Neuron (in vitro differentiated cells): ENCODE data around the gene UBE2G2.

Source experiments
- H2AFZ ChIP-seq: one replicate; pipeline ENCODE4 v1.6.1; 2013; ENCODE audit warnings: low read depth, mild to moderate bottlenecking, inconsistent platforms, low read length, moderate library complexity
- H3K27me3 ChIP-seq: one replicate; pipeline ENCODE4 v1.6.1; 2013; ENCODE audit warnings: low read length; ENCODE audit not compliant: insufficient read depth
- H3K36me3 ChIP-seq: one replicate; pipeline ENCODE4 v1.6.1; 2013; ENCODE audit warnings: low read length; ENCODE audit not compliant: insufficient read depth
- H3K4me1 ChIP-seq: one replicate; pipeline ENCODE4 v1.6.1; 2013; ENCODE audit warnings: low read length; ENCODE audit not compliant: insufficient read depth
- H3K4me3 ChIP-seq: 2 replicates; pipeline ENCODE4 v1.5.1; 2013; ENCODE audit warnings: mild to moderate bottlenecking, low read length, moderate library complexity
- H3K9me3 ChIP-seq: one replicate; pipeline ENCODE4 v1.6.1; 2013; ENCODE audit warnings: low read length

The UBE2G2 gene

DNA sequence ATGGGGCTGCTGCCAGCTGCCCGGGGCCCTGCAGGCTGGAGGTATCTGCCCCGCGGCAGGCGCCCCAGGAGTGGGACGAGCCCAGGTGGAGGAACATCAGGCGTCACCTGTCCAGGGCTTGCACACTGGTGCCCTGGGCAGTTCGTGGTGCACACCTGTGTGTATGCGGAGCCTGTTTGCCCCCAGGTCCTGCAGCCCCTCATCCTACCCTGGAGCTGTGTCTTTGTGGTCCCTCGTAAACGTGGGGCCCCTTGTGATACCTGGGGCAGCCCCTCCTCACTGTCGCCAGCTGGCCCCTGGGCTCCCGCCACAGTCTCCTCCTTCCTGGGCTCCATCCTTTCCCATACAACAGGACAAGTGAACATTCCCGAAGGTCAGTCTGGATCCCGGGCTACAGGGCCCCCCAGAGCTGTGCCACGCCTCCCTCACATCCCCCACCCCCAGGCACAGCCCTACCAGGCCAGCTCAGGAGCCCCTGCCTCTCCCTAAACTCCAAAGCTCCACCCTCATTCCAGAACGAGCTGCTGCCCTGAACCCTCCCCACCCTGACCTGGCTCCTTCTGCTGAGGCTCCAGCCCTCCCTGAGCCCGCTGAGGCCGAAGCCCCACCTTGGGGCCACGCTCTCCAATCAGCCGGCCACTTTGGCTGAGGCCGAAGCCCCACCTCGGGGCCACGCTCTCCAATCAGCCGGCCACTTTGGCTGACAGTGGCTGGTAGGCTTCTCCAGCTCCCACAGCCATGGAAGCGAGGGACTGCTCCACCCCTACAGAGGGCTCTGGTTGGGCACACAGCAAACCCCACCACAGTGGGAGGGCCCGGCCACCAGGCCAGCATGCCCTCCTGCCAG is 42.6 kb downstream of the UBE2G2 start:
- peaks cover 2% of the 10 kb centered on the region for H3K9me3 ChIP-seq
- H3K4me1 ChIP-seq = no peaks in the 10 kb centered on the region
- H2AFZ ChIP-seq = no peak overlapping the region
- H3K36me3 ChIP-seq = no peaks in the 10 kb centered on the region
- H3K4me3 ChIP-seq = no peak overlapping the region
- H3K27me3 ChIP-seq = no peaks in the 10 kb centered on the region

GRCh38 chr21:44758141-44758561 is 43.5 kb downstream of the UBE2G2 start:
- Histone ChIP-seq H2AFZ (no peak overlapping the region), H3K4me3 (no peak overlapping the region), H3K27me3 (no peaks in the 10 kb centered on the region)

GRCh38 chr21:44757731-44758130 is 43.9 kb downstream of the UBE2G2 start:
- H2AFZ ChIP-seq = no peak overlapping the region
- no peak overlapping the region for H3K4me3 ChIP-seq
- H3K9me3 ChIP-seq = peaks cover 2% of the 10 kb centered on the region
- no peaks in the 10 kb centered on the region for H3K4me1 ChIP-seq
- no peaks in the 10 kb centered on the region for H3K36me3 ChIP-seq
- no peaks in the 10 kb centered on the region for H3K27me3 ChIP-seq

More at GRCh38 chr21:44758141-44758561, 43.5 kb downstream of the UBE2G2 start:
- Histone ChIP-seq H3K36me3 (no peaks in the 10 kb centered on the region), H3K4me1 (no peaks in the 10 kb centered on the region), H3K9me3 (peaks cover 2% of the 10 kb centered on the region)

DNA sequence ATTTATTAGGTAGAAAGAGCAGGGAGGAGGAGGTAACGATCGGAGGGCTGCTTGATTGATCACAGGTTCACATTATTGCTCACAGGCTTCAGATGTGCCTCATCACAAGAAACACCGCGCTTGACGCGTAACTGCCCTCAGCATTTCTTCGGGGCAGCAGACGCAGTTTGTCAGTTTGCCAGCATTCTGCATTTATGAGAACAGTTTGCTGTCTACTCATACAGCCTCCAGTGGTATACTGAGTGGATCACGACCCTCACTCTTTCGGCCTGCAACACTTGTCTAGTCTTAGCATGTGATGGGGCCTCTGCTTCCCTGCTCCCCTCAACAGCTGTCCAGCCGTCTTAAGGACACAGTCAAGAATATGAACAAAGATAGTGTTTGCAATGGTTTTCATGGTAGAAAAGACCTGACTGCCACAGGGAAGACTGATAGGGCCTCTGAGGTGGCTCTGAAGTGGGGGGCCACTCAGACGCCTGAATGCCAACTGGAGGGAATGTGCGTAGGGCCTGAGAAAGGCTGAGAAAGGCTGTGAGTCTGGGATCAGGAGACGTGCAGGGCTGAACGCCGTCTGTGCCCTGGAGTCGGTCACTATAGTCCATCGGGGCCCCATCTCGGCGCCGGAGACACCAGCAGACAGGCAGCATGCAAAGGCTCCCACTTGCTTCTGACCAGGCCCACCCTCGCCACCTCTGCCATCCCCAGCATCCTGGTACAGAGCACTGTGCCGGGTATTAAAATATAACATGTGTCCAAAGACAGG is 45.0 kb downstream of the UBE2G2 start:
- Histone ChIP-seq H3K4me1 (no peaks in the 10 kb centered on the region), H3K36me3 (no peaks in the 10 kb centered on the region), H2AFZ (no peak overlapping the region), H3K27me3 (no peaks in the 10 kb centered on the region), H3K9me3 (peaks cover 2% of the 10 kb centered on the region), H3K4me3 (no peak overlapping the region)

DNA sequence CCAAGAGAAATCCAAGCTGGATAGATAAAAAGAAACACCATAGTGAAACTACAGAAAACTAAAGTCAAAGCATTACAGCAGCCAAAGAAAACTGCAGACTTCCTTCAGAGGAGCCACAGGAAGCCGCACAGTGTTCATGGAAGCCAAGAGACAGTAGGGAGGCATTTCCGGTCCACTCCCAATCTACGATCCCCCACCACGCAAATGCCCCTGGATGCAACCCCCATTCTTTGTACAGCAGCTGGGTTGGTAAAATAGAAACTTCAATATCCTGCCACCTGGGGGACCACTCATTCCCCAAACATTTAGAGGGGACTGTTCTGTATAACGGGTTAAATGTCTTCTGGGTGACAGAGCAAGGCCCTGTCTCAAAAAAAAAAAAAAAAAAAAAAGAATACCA is 46.4 kb downstream of the UBE2G2 start:
- H3K9me3 ChIP-seq = peaks cover 2% of the 10 kb centered on the region
- no peak overlapping the region for H3K4me3 ChIP-seq
- no peaks in the 10 kb centered on the region for H3K27me3 ChIP-seq
- H2AFZ ChIP-seq = no peak overlapping the region
- no peaks in the 10 kb centered on the region for H3K36me3 ChIP-seq
- H3K4me1 ChIP-seq = no peaks in the 10 kb centered on the region

GRCh38 chr21:44753357-44753756 is 48.3 kb downstream of the UBE2G2 start:
- peaks cover 6% of the 10 kb centered on the region for H3K4me1 ChIP-seq
- no peaks in the 10 kb centered on the region for H3K27me3 ChIP-seq
- H2AFZ ChIP-seq = no peak overlapping the region
- no peak overlapping the region for H3K4me3 ChIP-seq
- peaks cover 2% of the 10 kb centered on the region for H3K9me3 ChIP-seq
- H3K36me3 ChIP-seq = no peaks in the 10 kb centered on the region

- H3K36me3 ChIP-seq = no peaks in the 10 kb centered on the region
- H2AFZ ChIP-seq = no peak overlapping the region
- no peak overlapping the region for H3K4me3 ChIP-seq
- peaks cover 2% of the 10 kb centered on the region for H3K9me3 ChIP-seq
- no peaks in the 10 kb centered on the region for H3K27me3 ChIP-seq
- H3K4me1 ChIP-seq = peaks cover 6% of the 10 kb centered on the region
Observed at GRCh38 chr21:44752671-44753235, 48.9 kb downstream of the UBE2G2 start.

DNA sequence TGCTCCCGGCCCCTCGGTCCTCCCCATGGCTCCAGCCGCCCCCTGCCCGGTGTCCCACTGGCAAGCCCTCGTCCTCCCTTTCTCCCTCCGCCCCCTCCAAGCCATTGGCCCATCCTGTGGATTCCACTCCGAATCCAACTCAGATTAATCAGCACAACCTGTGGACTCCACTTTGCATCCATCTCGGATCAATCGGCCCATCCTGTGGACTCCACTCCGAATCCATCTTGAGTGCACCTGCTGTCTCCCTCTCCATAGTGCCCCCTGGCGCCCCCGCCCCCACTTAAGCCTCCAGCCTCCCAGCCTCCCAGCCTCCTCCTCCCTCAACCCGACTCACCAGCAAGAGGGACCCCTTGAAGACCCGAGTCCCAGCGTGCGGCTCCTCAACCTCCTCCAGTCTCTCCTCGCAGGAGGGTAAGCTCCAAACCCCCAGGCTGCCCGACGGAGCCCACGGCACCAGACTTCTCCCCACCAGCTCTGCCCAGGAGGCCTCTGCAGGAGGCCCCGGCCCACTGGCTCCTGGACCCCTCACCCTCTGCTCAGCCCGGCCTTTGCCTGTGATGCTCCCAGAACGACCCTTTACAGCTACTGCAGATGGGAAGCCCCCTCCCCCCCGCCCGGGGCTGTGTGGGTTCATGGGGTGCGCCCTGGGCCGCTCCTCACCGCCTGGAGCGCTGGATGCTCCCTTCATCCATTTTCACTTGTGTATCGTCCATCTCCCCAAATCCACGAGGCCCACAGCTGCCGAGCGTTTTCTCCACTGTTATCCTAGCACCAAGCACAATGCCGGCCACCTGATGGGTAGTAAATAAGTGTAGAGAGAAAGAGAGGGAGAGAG is 49.6 kb downstream of the UBE2G2 start:
- Histone ChIP-seq H3K36me3 (no peaks in the 10 kb centered on the region), H3K27me3 (peaks cover 3% of the 10 kb centered on the region), H3K4me3 (no peak overlapping the region), H3K9me3 (peaks cover 2% of the 10 kb centered on the region), H3K4me1 (peaks cover 6% of the 10 kb centered on the region), H2AFZ (no peak overlapping the region)

DNA sequence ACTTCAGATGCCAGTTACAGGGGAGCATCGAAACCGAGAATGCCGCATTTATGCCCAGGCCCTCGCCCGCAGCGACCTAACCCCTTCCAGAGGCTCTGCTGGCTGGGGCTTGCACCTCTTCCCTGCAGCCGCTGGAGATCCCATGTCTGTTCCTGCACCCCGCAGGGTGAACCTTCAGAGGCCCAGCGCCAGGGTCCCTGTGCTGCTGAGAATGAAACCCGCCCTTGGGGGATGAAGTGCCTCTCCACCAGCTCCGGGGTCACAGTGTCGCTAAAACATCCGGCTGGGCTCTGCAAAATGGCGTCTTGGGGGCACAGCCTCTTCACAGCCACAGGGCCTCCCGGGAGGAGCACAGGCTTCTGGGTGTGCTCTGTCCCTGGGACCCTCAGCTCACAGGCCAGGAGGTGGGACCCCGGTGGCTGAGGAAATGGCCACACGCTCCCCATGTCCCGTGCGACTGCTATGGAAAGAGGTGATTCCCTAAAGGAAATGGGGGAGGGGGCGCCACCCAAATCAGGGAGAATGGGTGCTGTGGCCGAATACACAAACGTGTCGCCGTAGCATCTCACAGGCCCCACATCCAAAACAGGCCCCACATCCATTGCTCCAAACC is 50.3 kb downstream of the UBE2G2 start:
- H2AFZ ChIP-seq = no peak overlapping the region
- H3K36me3 ChIP-seq = no peaks in the 10 kb centered on the region
- H3K4me1 ChIP-seq = peaks cover 6% of the 10 kb centered on the region
- H3K4me3 ChIP-seq = no peak overlapping the region
- H3K27me3 ChIP-seq = peaks cover 3% of the 10 kb centered on the region
- peaks cover 2% of the 10 kb centered on the region for H3K9me3 ChIP-seq

- H3K36me3 ChIP-seq = no peaks in the 10 kb centered on the region
- H3K4me3 ChIP-seq = no peak overlapping the region
- H3K27me3 ChIP-seq = peaks cover 3% of the 10 kb centered on the region
- no peaks in the 10 kb centered on the region for H3K9me3 ChIP-seq
- H2AFZ ChIP-seq = no peak overlapping the region
- H3K4me1 ChIP-seq = peaks cover 6% of the 10 kb centered on the region
Observed at GRCh38 chr21:44750675-44751025, 51.0 kb downstream of the UBE2G2 start.

- Histone ChIP-seq H3K36me3 (no peaks in the 10 kb centered on the region), H3K4me3 (no peak overlapping the region), H2AFZ (no peak overlapping the region), H3K9me3 (no peaks in the 10 kb centered on the region), H3K27me3 (peaks cover 3% of the 10 kb centered on the region), H3K4me1 (peaks cover 6% of the 10 kb centered on the region)
Observed at GRCh38 chr21:44749759-44750674, 51.6 kb downstream of the UBE2G2 start.
